Mesendoderm (in vitro differentiated cells): ENCODE results near the gene CD27.

Experiments used
- DNase-seq: peaks from one replicate; pipeline ENCODE4 v3.0.0; 2013
- H2AK5ac ChIP-seq: 2 replicates; pipeline ENCODE4 v1.6.1; 2013; ENCODE audit warnings: low read length, inconsistent platforms
- H2BK120ac ChIP-seq: 2 replicates; pipeline ENCODE4 v1.6.1; 2013; ENCODE audit warnings: low read depth, mild to moderate bottlenecking, low read length, moderate library complexity, mixed read lengths
- H2BK15ac ChIP-seq: replicated peaks from 2 replicates; pipeline ENCODE4 v1.6.1; 2013; ENCODE audit warnings: low read depth, mild to moderate bottlenecking, moderate library complexity
- H2BK5ac ChIP-seq: 2 replicates; pipeline ENCODE4 v1.6.1; 2013; ENCODE audit warnings: low read length, inconsistent platforms
- H3K18ac ChIP-seq: 2 replicates; pipeline ENCODE4 v1.6.1; 2013; ENCODE audit warnings: mild to moderate bottlenecking, low read length, mixed read lengths
- H3K23ac ChIP-seq: one replicate; pipeline ENCODE4 v1.6.1; 2013; ENCODE audit warnings: low read length
- H3K27ac ChIP-seq: 2 replicates; pipeline ENCODE4 v1.5.1; 2013; ENCODE audit warnings: low read depth, mild to moderate bottlenecking, inconsistent platforms, low read length, moderate library complexity
- H3K27me3 ChIP-seq: 2 replicates; pipeline ENCODE4 v1.6.1; 2013; ENCODE audit warnings: low read length, control low read depth, mild to moderate bottlenecking, inconsistent platforms; ENCODE audit not compliant: insufficient read depth, poor library complexity
- H3K36me3 ChIP-seq: 2 replicates; pipeline ENCODE4 v1.6.1; 2013; ENCODE audit warnings: low read length, inconsistent platforms; ENCODE audit not compliant: control insufficient read depth, insufficient read depth
- H3K4ac ChIP-seq: one replicate; pipeline ENCODE4 v1.6.1; 2013; ENCODE audit warnings: low read depth, mild to moderate bottlenecking, low read length, moderate library complexity
- H3K4me1 ChIP-seq: 2 replicates; pipeline ENCODE4 v1.6.1; 2013; ENCODE audit warnings: low read depth, low read length, inconsistent platforms; ENCODE audit not compliant: control insufficient read depth
- H3K4me2 ChIP-seq: 2 replicates; pipeline ENCODE4 v1.6.1; 2013; ENCODE audit warnings: low read length
- H3K4me3 ChIP-seq: 2 replicates; pipeline ENCODE4 v1.5.1; 2013; ENCODE audit warnings: mild to moderate bottlenecking, low read length
- H3K56ac ChIP-seq: one replicate; pipeline ENCODE4 v1.6.1; 2013; ENCODE audit warnings: low read length
- H3K79me1 ChIP-seq: 2 replicates; pipeline ENCODE4 v1.6.1; 2013; ENCODE audit warnings: low read length, inconsistent platforms
- H3K79me2 ChIP-seq: 2 replicates; pipeline ENCODE4 v1.6.1; 2013; ENCODE audit warnings: mild to moderate bottlenecking, low read length; ENCODE audit not compliant: control insufficient read depth, insufficient read depth
- H3K9ac ChIP-seq: 2 replicates; pipeline ENCODE4 v1.6.1; 2013; ENCODE audit warnings: low read length, inconsistent platforms
- H4K5ac ChIP-seq: one replicate; pipeline ENCODE4 v1.6.1; 2013; ENCODE audit warnings: low read length
- H4K8ac ChIP-seq: one replicate; pipeline ENCODE4 v1.6.1; 2013; ENCODE audit warnings: low read depth, mild to moderate bottlenecking, control low read depth, low read length, moderate library complexity
- WGBS: extraction: QIAGEN DNeasy Blood & Tissue Kit; methylation state at CpG from one replicate; pipeline ENCODE4 v1.1.7; 2013; ENCODE audit warnings: low lambda C conversion rate, missing lambda C conversion rate; ENCODE audit not compliant: insufficient coverage; ENCODE audit errors: extremely low coverage; 5-methylcytosine and 5-hydroxymethylcytosine counted together

CD27 gene

GRCh38 chr12:6407236-6407954 lies 37.4 kb upstream of the CD27 start:
- no peak overlapping the region for H3K56ac ChIP-seq
- no peak overlapping the region for H3K18ac ChIP-seq
- H3K9ac ChIP-seq = no peak overlapping the region
- no peak overlapping the region for H3K27ac ChIP-seq
- no peaks in the 10 kb centered on the region for H3K79me2 ChIP-seq
- H3K4me2 ChIP-seq = no peak overlapping the region
- no peak overlapping the region for H3K4me3 ChIP-seq
- H4K5ac ChIP-seq = no peak overlapping the region
- H2AK5ac ChIP-seq = no peak overlapping the region
- H3K36me3 ChIP-seq = no peaks in the 10 kb centered on the region
- WGBS = no CpG with 5 or more reads among the region's 10 CpGs
- no peaks in the 10 kb centered on the region for H3K79me1 ChIP-seq
- no peak overlapping the region for H2BK120ac ChIP-seq
- no peaks in the 10 kb centered on the region for H3K27me3 ChIP-seq
- H3K4ac ChIP-seq = no peak overlapping the region
- no peak overlapping the region for H4K8ac ChIP-seq
- H3K4me1 ChIP-seq = no peaks in the 10 kb centered on the region
- H2BK15ac ChIP-seq = no peak overlapping the region
- no peak overlapping the region for H2BK5ac ChIP-seq
- no peak for DNase-seq
- no peak overlapping the region for H3K23ac ChIP-seq

GRCh38 chr12:6416596-6416995 lies 28.2 kb upstream of the CD27 start:
- H3K18ac ChIP-seq = no peak overlapping the region
- no CpG with 5 or more reads among the region's 3 CpGs for WGBS
- no peak overlapping the region for H2BK5ac ChIP-seq
- H4K8ac ChIP-seq = no peak overlapping the region
- no peak for DNase-seq
- no peak overlapping the region for H3K4ac ChIP-seq
- no peaks in the 10 kb centered on the region for H3K79me2 ChIP-seq
- H3K4me2 ChIP-seq = no peak overlapping the region
- no peak overlapping the region for H3K9ac ChIP-seq
- no peak overlapping the region for H4K5ac ChIP-seq
- H3K4me3 ChIP-seq = no peak overlapping the region
- no peak overlapping the region for H3K27ac ChIP-seq
- no peak overlapping the region for H2AK5ac ChIP-seq
- H3K27me3 ChIP-seq = no peaks in the 10 kb centered on the region
- no peak overlapping the region for H2BK15ac ChIP-seq
- no peaks in the 10 kb centered on the region for H3K79me1 ChIP-seq
- no peak overlapping the region for H3K56ac ChIP-seq
- H3K36me3 ChIP-seq = no peaks in the 10 kb centered on the region
- no peak overlapping the region for H3K23ac ChIP-seq
- H3K4me1 ChIP-seq = no peaks in the 10 kb centered on the region
- no peak overlapping the region for H2BK120ac ChIP-seq

- no peak overlapping the region for H4K5ac ChIP-seq
- no peak overlapping the region for H2BK120ac ChIP-seq
- no peak overlapping the region for H3K27ac ChIP-seq
- no peak for DNase-seq
- H3K56ac ChIP-seq = no peak overlapping the region
- H3K23ac ChIP-seq = no peak overlapping the region
- no peak overlapping the region for H2BK5ac ChIP-seq
- no peak overlapping the region for H3K4ac ChIP-seq
- H3K79me2 ChIP-seq = no peaks in the 10 kb centered on the region
- no peaks in the 10 kb centered on the region for H3K79me1 ChIP-seq
- H3K9ac ChIP-seq = no peak overlapping the region
- no peaks in the 10 kb centered on the region for H3K4me1 ChIP-seq
- no peak overlapping the region for H2BK15ac ChIP-seq
- no peak overlapping the region for H2AK5ac ChIP-seq
- H3K4me3 ChIP-seq = no peak overlapping the region
- no peaks in the 10 kb centered on the region for H3K36me3 ChIP-seq
- no peak overlapping the region for H3K4me2 ChIP-seq
- WGBS = no CpG with 5 or more reads among the region's 6 CpGs
- no peaks in the 10 kb centered on the region for H3K27me3 ChIP-seq
- H4K8ac ChIP-seq = no peak overlapping the region
- H3K18ac ChIP-seq = no peak overlapping the region
Measured at GRCh38 chr12:6418796-6419195, 26.0 kb upstream of the CD27 start.

GRCh38 chr12:6420364-6420763 lies 24.4 kb upstream of the CD27 start:
- H3K4me1 ChIP-seq = no peaks in the 10 kb centered on the region
- H3K9ac ChIP-seq = no peak overlapping the region
- H3K27me3 ChIP-seq = no peaks in the 10 kb centered on the region
- no peak overlapping the region for H2BK5ac ChIP-seq
- no peak for DNase-seq
- H2BK120ac ChIP-seq = no peak overlapping the region
- no peak overlapping the region for H2AK5ac ChIP-seq
- no peak overlapping the region for H4K8ac ChIP-seq
- no peak overlapping the region for H4K5ac ChIP-seq
- H3K56ac ChIP-seq = no peak overlapping the region
- no peak overlapping the region for H3K4me3 ChIP-seq
- WGBS = no CpG with 5 or more reads among the region's 4 CpGs
- H3K79me1 ChIP-seq = no peaks in the 10 kb centered on the region
- H3K23ac ChIP-seq = no peak overlapping the region
- H3K27ac ChIP-seq = no peak overlapping the region
- no peak overlapping the region for H2BK15ac ChIP-seq
- H3K36me3 ChIP-seq = no peaks in the 10 kb centered on the region
- no peaks in the 10 kb centered on the region for H3K79me2 ChIP-seq
- H3K4ac ChIP-seq = no peak overlapping the region
- H3K18ac ChIP-seq = no peak overlapping the region
- no peak overlapping the region for H3K4me2 ChIP-seq

GRCh38 chr12:6423267-6424007 lies 21.3 kb upstream of the CD27 start:
- Histone ChIP-seq H2BK15ac (no peak overlapping the region), H3K36me3 (no peaks in the 10 kb centered on the region), H3K79me2 (no peaks in the 10 kb centered on the region), H2AK5ac (no peak overlapping the region), H3K4me1 (no peaks in the 10 kb centered on the region), H3K23ac (no peak overlapping the region), H4K5ac (no peak overlapping the region), H2BK5ac (no peak overlapping the region), H3K4me3 (no peak overlapping the region), H3K4ac (no peak overlapping the region), H3K18ac (no peak overlapping the region), H2BK120ac (no peak overlapping the region), H3K9ac (no peak overlapping the region), H3K79me1 (no peaks in the 10 kb centered on the region), H3K56ac (no peak overlapping the region), H3K4me2 (no peak overlapping the region), H3K27me3 (no peaks in the 10 kb centered on the region), H4K8ac (no peak overlapping the region), H3K27ac (no peak overlapping the region)
- no CpG with 5 or more reads among the region's 9 CpGs for WGBS
- DNase-seq = peak; percentile 93
